PC-3 (cell line): ENCODE data around the gene KCP. TPM values are rescaled to one million over a fixed set of nuclear protein-coding genes. Genes with fewer than 3 reads are reported as not detected.

Experiments
- ATAC-seq: fragments of 200-7000 bp; cut with Tn5 transposase; 2 replicates; pipeline ENCODE4 v1.9.1; 2020; ENCODE audit warnings: mild to moderate bottlenecking, moderate library complexity
- BruUV-seq: library from RNA; stranded (reverse); fragments of 400-500 nt; replicated peaks from 2 replicates; lab custom pipeline; 2021; lab: Mats Ljungman, UMichigan
- CTCF ChIA-PET: fragments of 300-600 bp; sonication (Branson Sonifier 250); formaldehyde crosslinking; loops from one replicate; lab custom pipeline; 2022; ENCODE audit warnings: antibody characterized with exemption; lab: Charles Lee
- POLR2A ChIA-PET: fragments of 300-600 bp; sonication (Branson Sonifier 250); formaldehyde crosslinking; loops from one replicate; lab custom pipeline; 2022; ENCODE audit warnings: antibody characterized with exemption; ENCODE audit not compliant: unreplicated experiment; lab: Charles Lee
- DNase-seq: peaks from one replicate; pipeline ENCODE4 v3.0.0-alpha.2; 2015
- H2AFZ ChIP-seq: fragments of 300-600 bp; sonication (generic); 2 replicates; pipeline ENCODE4 v1.6.0; 2016; ENCODE audit warnings: antibody characterized with exemption, low read length
- H3F3A ChIP-seq: fragments of 300-600 bp; sonication (generic); one replicate; pipeline ENCODE4 v1.6.0; 2017; ENCODE audit warnings: antibody characterized with exemption, low read length, control low read depth, mild to moderate bottlenecking; ENCODE audit not compliant: unreplicated experiment
- H3K27ac ChIP-seq: fragments of 300-600 bp; sonication (generic); 2 replicates; pipeline ENCODE4 v1.5.1; 2016; ENCODE audit warnings: mild to moderate bottlenecking, low read length
- H3K27me3 ChIP-seq: fragments of 300-600 bp; sonication (generic); 2 replicates; pipeline ENCODE4 v1.6.1; 2016; ENCODE audit warnings: low read length, mixed read lengths
- H3K36me3 ChIP-seq: fragments of 300-600 bp; sonication (generic); 2 replicates; pipeline ENCODE4 v1.6.1; 2016; ENCODE audit warnings: low read depth, mixed run types, low read length, mixed read lengths
- H3K4me1 ChIP-seq: fragments of 300-600 bp; sonication (generic); 2 replicates; pipeline ENCODE4 v1.5.1; 2016; ENCODE audit warnings: low read length; ENCODE audit not compliant: insufficient read depth
- H3K4me2 ChIP-seq: fragments of 300-600 bp; sonication (generic); 2 replicates; pipeline ENCODE4 v1.6.0; 2016; ENCODE audit warnings: low read length
- H3K4me3 ChIP-seq: fragments of 300-600 bp; sonication (generic); 2 replicates; pipeline ENCODE4 v1.5.1; 2016; ENCODE audit warnings: mild to moderate bottlenecking, low read length, mixed read lengths
- H3K79me2 ChIP-seq: fragments of 300-600 bp; sonication (generic); 2 replicates; pipeline ENCODE4 v1.6.1; 2017; ENCODE audit warnings: low read length, mixed read lengths
- H3K9ac ChIP-seq: fragments of 300-600 bp; sonication (generic); 2 replicates; pipeline ENCODE4 v1.6.0; 2016; ENCODE audit warnings: mild to moderate bottlenecking, low read length
- H3K9me2 ChIP-seq: fragments of 300-600 bp; sonication (generic); replicated peaks from 2 replicates; pipeline ENCODE4 v1.6.1; 2016; ENCODE audit warnings: mixed run types, low read length, mixed read lengths
- H3K9me3 ChIP-seq: fragments of 300-600 bp; sonication (generic); 2 replicates; pipeline ENCODE4 v1.6.1; 2016; ENCODE audit warnings: low read length, mixed read lengths
- H4K20me1 ChIP-seq: fragments of 300-600 bp; sonication (generic); 2 replicates; pipeline ENCODE4 v1.6.1; 2016; ENCODE audit warnings: low read length, mixed read lengths
- EZH2 ChIP-seq: fragments of 300-600 bp; sonication (generic); IDR thresholded peaks from one replicate; pipeline ENCODE4 v1.6.1; 2017; ENCODE audit warnings: antibody characterized with exemption, mild to moderate bottlenecking, low read length; ENCODE audit not compliant: unreplicated experiment
- EZH2phosphoT487 ChIP-seq: fragments of 300-600 bp; sonication (generic); IDR thresholded peaks from 2 replicates; pipeline ENCODE4 v1.6.1; 2018; ENCODE audit warnings: mild to moderate bottlenecking, antibody characterized with exemption, low read length, borderline replicate concordance
- intact Hi-C: fragments of 100-400 bp; cut with micrococcal nuclease; formaldehyde crosslinking; loops from 2 replicates; pipeline ENCODE4 v1.9.0; 2023
- total RNA-seq: library from RNA; depleted of rRNA; stranded (reverse); fragments of >200 nt; gene quantifications from 2 replicates; pipeline ENCODE4 v1.2.3, GENCODE V29; 2014
- TF ChIP-seq, protein P1 (sequence below): fragments of 300-600 bp; sonication (generic); conservative IDR thresholded peaks from 2 replicates; pipeline ENCODE4 v1.5.1; 2017; ENCODE audit warnings: antibody characterized with exemption, low read depth, mild to moderate bottlenecking, low read length

The KCP gene
- total RNA-seq, 1 experiment from 2014 or later, result 3.2 TPM

DNA sequence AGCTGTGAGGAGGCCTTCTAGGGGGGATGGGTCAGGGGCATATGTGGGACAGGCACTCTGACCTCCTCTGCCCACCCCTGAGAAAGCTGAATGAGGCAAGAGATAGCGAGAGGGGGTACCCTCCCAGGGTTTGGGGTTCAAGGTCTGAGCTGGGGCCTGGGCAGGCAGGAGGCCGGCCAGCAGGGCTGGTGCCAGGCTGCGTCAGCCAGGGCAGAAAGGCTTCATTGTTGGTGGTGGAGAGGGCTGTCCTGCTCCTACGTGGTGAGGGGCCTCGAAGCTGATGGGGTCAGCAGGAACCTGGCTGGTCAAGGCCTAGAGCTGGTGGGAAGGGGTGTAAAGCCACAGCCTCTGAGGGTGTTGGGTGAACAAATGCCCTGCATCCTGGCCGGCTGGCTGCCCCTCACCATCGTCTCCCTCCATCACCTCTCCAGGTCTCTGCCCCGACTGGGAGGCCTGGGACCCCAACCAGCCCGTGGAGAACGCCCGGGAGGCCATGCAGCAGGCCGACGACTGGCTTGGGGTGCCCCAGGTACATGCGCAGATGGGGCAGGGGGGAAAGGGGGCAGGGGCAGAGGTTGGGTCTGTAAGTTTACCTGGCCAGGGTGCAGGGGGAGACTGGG lies 73.7 kb downstream of the KCP start:
- H4K20me1 ChIP-seq, result no peaks in the 10 kb centered on the region; the same call in 1 of the 2 replicates
- H3K9me3 ChIP-seq, result no peaks in the 10 kb centered on the region
- no peaks in the 10 kb centered on the region for H3K9me2 ChIP-seq
- H3K79me2 ChIP-seq, result peaks cover 29% of the 10 kb centered on the region
- peaks cover 22% of the 10 kb centered on the region for H3K4me1 ChIP-seq
- H3K4me3 ChIP-seq, result no peak overlapping the region
- H3K27ac ChIP-seq, result no peak overlapping the region
- no peak for TF ChIP-seq EZH2
- TF ChIP-seq EZH2phosphoT487, result no peak
- TF ChIP-seq, protein P1, sequence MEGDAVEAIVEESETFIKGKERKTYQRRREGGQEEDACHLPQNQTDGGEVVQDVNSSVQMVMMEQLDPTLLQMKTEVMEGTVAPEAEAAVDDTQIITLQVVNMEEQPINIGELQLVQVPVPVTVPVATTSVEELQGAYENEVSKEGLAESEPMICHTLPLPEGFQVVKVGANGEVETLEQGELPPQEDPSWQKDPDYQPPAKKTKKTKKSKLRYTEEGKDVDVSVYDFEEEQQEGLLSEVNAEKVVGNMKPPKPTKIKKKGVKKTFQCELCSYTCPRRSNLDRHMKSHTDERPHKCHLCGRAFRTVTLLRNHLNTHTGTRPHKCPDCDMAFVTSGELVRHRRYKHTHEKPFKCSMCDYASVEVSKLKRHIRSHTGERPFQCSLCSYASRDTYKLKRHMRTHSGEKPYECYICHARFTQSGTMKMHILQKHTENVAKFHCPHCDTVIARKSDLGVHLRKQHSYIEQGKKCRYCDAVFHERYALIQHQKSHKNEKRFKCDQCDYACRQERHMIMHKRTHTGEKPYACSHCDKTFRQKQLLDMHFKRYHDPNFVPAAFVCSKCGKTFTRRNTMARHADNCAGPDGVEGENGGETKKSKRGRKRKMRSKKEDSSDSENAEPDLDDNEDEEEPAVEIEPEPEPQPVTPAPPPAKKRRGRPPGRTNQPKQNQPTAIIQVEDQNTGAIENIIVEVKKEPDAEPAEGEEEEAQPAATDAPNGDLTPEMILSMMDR, result no peak
- CTCF ChIA-PET, result no interaction called here
- no peaks in the 10 kb centered on the region for H3K27me3 ChIP-seq
- DNase-seq (no peak), ATAC-seq (no peak)
- no peak overlapping the region for H2AFZ ChIP-seq
- POLR2A ChIA-PET, result no interaction called here
- BruUV-seq, result no TSS peak
- no peak overlapping the region for H3K9ac ChIP-seq
- H3F3A ChIP-seq, result no peaks in the 10 kb centered on the region
- no peak overlapping the region for H3K4me2 ChIP-seq
- peaks cover 18% of the 10 kb centered on the region for H3K36me3 ChIP-seq
- intact Hi-C loops, result no loop called here

DNA sequence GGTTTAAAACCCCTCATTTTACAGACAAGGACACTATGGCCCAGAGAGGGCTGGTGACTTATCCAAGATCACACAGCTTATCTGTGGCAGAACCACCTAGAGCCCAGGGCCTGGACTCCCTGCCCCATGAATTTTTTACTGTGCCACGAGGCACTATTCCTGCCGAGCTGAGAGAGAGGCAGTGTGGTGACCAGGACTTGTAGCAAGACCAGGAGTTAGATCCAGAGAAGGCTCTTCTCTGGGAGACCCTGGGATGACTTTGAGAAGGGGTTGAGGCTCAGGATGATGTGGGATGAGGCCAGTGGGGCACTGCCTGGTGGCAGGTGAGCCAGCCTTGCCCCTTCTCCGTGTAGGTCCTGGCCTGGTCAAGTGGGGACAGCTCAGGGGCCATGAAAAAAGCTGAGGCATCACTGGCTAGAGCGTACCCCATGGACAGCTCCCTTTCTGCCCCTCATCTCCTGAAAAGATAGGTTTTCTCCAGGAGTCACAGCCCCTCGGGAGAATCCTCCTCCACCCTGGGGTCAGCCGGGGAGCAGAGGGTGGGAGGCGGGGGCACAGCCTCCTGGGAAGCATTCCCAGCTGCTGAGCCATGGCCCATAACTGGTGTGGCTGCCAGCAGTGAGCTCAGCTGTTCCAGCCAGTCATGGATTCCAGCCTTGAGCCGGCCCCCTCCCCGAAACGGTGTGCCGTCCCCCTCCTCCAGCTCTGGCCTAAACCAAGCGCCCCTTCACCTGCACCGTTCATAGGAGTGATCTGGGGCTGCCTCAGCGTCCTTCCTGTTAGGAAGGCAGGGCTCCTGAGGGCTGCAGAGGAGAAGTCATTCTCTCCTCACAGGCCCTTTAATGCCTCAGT lies 74.5 kb downstream of the KCP start:
- Histone ChIP-seq H2AFZ (no peak overlapping the region), H3K4me3 (no peak overlapping the region), H3F3A (no peaks in the 10 kb centered on the region), H4K20me1 (no peaks in the 10 kb centered on the region; the same call in 1 of the 2 replicates), H3K36me3 (peaks cover 14% of the 10 kb centered on the region), H3K4me1 (peaks cover 29% of the 10 kb centered on the region), H3K4me2 (no peak overlapping the region), H3K9me2 (no peaks in the 10 kb centered on the region), H3K79me2 (peaks cover 37% of the 10 kb centered on the region), H3K9me3 (no peaks in the 10 kb centered on the region), H3K27ac (no peak overlapping the region), H3K27me3 (no peaks in the 10 kb centered on the region), H3K9ac (no peak overlapping the region)
- DNase-seq (no peak), ATAC-seq (no peak)
- ChIA-PET CTCF (no interaction called here), POLR2A (no interaction called here)
- intact Hi-C loops, result no loop called here
- BruUV-seq, result no TSS peak
- TF ChIP-seq EZH2phosphoT487 (no peak), EZH2 (no peak)
- TF ChIP-seq, protein P1, result no peak
